GM19035 (cell line): ENCODE results near the gene NCOA7.
A peak's percentile ranks its signal among the peaks of the same experiment; 100 is the strongest.
"Not testable (repeated sequence)": the region's sequence is repeated elsewhere in the genome, so short reads cannot be mapped to it uniquely, and the experiment has no call there.

Experiments
- ATAC-seq: cut with Tn5 transposase; IDR thresholded peaks from one replicate; pipeline ENCODE4 v1.9.1; 2021; ENCODE audit not compliant: unreplicated experiment

The NCOA7 gene

GRCh38 chr6:125943528-125944433 is 153.0 kb downstream of the NCOA7 start:
- ATAC-seq, result no peak

- ATAC-seq, result no peak
These were observed 153.7 kb downstream of the NCOA7 start for GRCh38 chr6:125944434-125944816.

- ATAC-seq, result no peak
These were observed 154.1 kb downstream of the NCOA7 start for GRCh38 chr6:125944896-125945295.

- no peak for ATAC-seq
These were observed 154.8 kb downstream of the NCOA7 start for GRCh38 chr6:125945378-125946141.

GRCh38 chr6:125947615-125948014 is 156.9 kb downstream of the NCOA7 start:
- no peak for ATAC-seq

GRCh38 chr6:125948455-125948854 is 157.7 kb downstream of the NCOA7 start:
- ATAC-seq, result no peak

- no peak for ATAC-seq
These were observed 158.3 kb downstream of the NCOA7 start for GRCh38 chr6:125949069-125949468.

GRCh38 chr6:125950293-125950692 is 159.5 kb downstream of the NCOA7 start:
- ATAC-seq, result no peak

GRCh38 chr6:125950716-125951115 is 160.0 kb downstream of the NCOA7 start:
- not testable (repeated sequence) for ATAC-seq

GRCh38 chr6:125951323-125951722 is 160.6 kb downstream of the NCOA7 start:
- ATAC-seq, result no peak

GRCh38 chr6:125952764-125953501 is 162.2 kb downstream of the NCOA7 start:
- no peak for ATAC-seq

GRCh38 chr6:125953502-125953875 is 162.7 kb downstream of the NCOA7 start:
- no peak for ATAC-seq

GRCh38 chr6:125954735-125955339 is 164.1 kb downstream of the NCOA7 start:
- ATAC-seq, result no peak

- no peak for ATAC-seq
These were observed 165.2 kb downstream of the NCOA7 start for GRCh38 chr6:125955973-125956372.

GRCh38 chr6:125956506-125957390 is 166.0 kb downstream of the NCOA7 start, which contains the start of gene HINT3:
TSS of gene HINT3 (plus strand) at chr6:125956770. CDS start at chr6:125956978, 208 bp downstream.
- ATAC-seq, result peak; percentile 95

GRCh38 chr6:125957391-125957693 is 166.6 kb downstream of the NCOA7 start:
- no peak for ATAC-seq

- no peak for ATAC-seq
These were observed 167.1 kb downstream of the NCOA7 start for GRCh38 chr6:125957845-125958244.

GRCh38 chr6:125959041-125959440 is 168.3 kb downstream of the NCOA7 start:
- no peak for ATAC-seq

GRCh38 chr6:125961117-125961516 is 170.4 kb downstream of the NCOA7 start:
- no peak for ATAC-seq

- ATAC-seq, result no peak
These were observed 172.2 kb downstream of the NCOA7 start for GRCh38 chr6:125962900-125963497.
